Fibroblast of peridontal ligament (primary cell): ENCODE measurements around the gene CD55.

ENCODE experiments used
- DNase-seq: peaks from one replicate; pipeline ENCODE4 v3.0.0-alpha.2; 2010; ENCODE audit errors: extremely low read depth

The CD55 gene

DNA sequence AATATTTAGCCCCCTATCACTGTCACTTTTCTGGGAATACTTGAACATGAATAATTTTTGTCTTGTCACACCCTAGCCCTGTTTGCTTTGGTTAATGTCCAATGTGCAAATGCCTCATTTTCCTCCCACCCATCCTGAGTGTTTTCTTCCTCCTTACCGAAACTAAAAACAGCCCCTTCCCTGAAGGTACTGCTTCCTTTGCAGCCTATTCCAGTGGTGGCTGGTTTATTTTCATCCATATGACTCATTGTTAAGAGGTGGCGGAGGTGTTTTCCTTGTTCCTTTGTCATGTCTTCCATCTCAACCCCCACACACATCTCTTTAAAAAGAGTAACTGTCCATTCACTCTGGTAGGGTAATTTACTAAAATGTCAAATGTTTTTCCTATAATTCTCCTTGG is 40.4 kb downstream of the CD55 start:
- no peak for DNase-seq

DNA sequence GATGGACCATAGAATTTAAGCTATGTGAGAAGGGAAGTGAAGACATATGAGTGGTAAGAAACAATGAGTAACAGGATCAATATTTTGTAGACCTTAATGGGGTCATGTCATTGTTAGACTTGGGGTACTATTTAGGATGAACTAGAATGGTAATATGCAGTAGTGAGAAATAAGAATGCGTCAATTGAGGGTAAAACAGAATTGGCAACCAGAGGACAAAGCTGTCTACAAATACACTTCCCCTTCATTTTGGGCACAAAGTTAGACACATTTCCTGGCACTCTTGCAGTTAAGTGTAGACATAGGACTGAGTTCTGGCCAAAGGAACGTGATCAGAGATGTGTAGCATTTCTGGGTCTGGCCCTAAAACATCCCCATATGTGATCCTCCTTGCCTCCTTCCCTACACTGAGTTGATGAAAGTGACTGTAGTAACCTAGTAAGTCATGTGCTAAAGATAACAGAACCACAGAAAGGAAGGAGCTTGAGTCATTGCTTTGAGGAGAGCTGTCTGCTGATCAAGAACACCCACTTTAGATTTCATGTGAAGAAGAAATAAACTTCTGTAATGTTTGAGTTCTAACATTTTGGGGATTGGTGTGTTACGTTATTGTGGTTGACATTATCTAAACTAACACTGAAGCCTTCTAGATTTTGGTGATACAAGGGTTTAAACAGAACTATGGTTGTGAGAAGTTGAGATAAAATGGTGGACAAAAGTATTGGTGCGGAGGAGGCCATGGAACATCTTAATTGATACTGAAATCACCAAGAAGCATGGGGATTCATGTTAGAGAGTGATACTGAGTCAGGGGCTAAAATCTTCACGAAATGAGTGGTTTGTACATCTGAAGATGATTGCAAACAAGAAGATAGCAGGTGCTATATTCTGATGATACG is 41.7 kb downstream of the CD55 start:
- DNase-seq, result peak; percentile 14

DNA sequence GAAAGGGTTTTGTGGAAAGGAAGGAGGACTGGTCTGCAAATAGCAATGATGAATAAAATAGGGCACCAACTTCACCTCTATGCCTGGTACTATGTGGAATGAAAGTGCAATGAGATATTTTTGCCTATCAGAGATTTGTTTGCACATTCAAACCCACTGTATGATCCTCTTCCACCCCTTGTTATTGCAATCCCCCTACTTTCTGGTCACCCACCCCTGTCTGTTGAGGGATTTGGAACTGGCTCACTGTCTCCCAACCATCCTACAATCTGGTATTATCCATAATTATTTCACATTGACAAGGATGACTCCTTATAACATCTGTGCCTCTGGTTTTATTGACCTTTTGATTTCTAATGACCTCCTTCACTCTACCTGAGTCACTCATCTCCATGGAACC is 42.4 kb downstream of the CD55 start:
- no peak for DNase-seq

DNA sequence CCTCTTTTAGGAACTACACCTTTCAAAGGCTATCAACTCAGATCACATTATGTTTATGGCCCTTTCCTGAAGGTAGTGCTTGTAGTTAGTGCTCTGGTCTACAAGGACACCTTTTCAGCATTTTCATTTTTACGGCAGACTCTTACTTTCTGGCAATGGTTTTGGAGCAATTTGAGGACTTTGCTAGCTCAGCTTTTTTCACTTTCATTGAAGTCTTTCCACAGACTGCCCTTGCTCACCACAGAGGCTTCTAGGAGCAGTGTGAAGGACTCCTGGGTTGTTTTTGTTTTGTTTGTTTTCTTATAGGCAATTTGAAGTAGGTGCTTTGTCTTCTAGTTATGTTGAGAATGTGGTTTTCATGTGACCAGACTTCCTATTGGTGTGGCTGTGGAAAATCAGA is 43.1 kb downstream of the CD55 start:
- no peak for DNase-seq

GRCh38 chr1:207365063-207365462 is 43.6 kb downstream of the CD55 start:
- DNase-seq, result no peak

- peak; percentile 21 for DNase-seq
These were observed 44.5 kb downstream of the CD55 start for GRCh38 chr1:207366022-207366421.

DNA sequence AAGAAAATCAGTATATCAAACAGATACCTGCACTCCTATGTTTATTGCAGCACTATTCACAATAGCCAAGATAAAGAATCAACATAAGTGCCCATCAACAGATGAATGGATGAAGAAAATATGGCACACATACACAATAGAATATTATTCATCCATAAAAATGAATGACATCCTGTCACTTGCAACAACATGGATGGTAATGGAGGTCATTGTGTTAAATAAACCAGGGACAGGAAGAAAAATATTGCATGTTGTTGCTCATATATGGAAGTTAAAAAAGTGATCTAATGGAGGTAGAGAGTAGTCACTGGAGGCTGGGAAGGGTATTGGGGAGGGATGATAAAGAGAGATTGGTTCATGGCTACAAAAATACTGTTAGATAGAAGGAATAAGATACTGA is 67.2 kb downstream of the CD55 start:
- DNase-seq, result no peak

DNA sequence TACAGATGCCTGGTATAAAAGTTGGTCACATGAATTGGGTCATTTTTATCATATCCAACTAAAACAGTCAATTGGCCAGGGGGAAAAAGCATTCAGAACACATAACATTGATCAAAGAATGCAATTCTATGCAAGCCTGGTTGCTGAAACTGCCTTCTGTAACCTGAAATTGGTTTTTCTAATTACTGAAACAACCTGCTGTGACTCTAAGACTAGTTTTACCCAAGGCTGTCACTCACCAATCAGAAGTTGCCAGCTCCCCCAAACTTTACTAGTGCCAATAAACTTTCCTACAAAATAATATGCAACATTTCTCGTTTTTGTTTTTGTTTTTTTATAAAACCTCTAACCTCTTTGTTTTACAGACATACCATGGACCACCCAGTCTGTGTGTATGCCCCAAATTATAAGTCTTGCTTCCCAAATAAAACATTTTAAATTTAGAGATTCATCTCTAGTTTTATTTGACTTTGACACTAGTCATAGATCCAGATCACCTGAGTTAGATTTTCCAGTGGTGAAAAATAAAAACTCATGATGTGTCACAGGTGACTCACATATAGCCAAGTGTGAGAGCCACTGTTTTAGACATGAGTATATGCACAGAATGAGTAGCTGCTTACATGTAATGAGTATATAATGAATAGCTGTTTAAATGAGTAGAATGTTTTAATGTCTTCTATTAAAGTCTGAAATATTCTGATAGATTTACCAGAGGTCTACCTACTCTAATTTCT is 68.4 kb downstream of the CD55 start:
- peak; percentile 12 for DNase-seq

DNA sequence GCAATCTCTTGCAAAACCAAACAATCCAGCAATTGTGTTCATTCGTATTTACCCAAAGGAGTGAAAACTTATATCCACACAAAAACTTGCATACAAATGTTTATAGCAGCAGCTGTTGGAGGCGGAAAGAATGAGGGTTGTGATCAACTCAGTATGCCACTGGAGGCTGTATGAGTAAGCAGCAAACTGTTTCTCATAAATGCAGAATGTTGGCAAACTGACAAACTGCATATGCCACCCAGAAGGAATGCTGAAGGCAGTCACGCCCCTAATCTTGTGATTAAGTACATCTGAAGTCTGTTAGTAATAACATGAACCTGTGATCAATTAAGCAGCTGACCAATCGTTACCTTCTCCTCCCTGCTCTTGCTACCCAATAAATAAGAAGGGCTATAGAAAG is 72.1 kb downstream of the CD55 start:
- DNase-seq, result peak; percentile 97

GRCh38 chr1:207396168-207396746 is 74.8 kb downstream of the CD55 start:
- DNase-seq, result no peak

GRCh38 chr1:207397525-207397926 is 76.0 kb downstream of the CD55 start:
- no peak for DNase-seq

DNA sequence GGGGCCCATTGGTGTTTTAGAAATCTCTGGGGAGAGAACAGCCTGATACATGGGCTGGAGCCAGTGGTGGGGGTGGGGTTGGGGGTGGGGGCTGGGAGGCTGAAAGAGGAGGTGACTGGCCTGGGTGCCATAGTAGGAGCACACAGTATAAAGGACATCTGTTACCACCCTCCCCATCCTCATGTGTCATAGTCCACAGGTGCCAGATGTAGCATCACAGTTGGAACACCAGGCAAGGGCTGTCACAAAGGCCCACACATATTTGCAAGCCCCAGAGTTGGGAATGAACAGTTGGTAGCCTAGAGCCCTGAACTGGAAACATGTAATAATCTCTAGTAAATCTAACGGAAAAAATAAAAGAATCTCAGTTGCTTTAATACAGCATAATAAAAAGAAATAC is 77.5 kb downstream of the CD55 start:
- DNase-seq, result no peak

DNA sequence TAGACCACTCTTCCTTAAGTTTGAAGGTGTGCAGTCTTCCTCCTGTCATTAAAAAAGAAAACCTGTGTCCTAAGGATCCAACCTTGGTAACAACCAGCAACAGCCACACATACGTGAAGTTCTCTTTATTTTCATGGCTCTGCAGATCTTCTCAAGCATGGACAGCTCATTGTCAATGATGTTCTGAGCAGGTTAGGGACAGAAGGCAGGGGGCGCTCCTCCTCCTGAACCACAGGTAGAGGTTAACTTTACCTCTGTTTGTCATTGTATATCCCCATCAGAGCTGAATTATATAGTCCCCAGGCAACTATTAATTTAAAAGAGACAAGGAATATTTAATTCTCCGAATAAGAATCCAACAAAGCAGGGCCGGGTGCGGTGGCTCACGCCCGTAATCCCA is 80.1 kb downstream of the CD55 start:
- no peak for DNase-seq

- DNase-seq, result no peak
These were observed 81.3 kb downstream of the CD55 start for GRCh38 chr1:207402744-207403143.

GRCh38 chr1:207404849-207405525 is 83.5 kb downstream of the CD55 start:
- peak; percentile 83 for DNase-seq

DNA sequence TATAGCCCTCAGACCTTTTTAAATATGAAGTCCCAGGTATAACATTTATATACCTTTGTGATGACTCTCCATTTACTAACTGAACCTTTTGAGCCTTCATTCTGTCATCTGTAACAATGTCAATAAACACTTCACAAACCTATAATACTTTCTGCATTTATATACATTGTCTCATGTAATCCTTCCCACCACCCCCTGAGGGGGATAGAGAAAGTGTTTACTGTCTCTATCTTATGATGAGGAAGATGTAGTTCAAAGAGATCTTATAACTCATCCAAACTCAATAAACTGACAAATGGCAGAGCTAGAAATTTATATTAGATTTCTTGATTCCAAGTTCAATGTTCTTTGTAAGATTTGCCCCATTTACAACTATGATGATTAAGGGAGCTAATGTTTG is 84.3 kb downstream of the CD55 start:
- DNase-seq, result no peak

DNA sequence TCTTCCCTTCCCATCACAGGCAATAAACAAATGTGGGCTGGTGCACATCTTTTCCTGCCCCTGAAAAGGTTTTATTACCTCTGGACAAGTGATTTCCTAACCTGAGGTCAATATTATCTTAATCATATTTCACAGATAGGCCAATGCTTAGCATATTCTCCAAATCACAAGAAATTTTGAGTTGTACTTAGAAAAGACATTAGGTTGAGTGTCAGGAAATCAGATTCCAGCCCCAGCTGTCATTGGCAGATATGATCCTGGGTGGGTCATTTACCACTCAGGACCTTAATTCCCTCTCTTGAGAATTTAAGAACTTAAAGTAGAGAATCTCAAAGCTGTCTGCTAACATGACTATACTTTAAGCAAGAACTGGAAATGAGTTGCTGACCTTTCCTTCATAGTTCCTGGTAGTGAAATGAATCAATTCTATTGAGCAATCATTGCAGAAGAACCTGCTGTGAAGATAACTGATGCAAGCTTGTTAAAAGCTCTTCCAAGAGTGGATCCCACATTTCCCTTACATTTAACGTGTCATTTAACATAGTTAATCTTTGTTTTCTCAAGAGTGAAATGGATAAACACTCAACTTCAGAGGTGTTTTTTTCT is 86.3 kb downstream of the CD55 start:
- DNase-seq, result peak; percentile 27
